Measurements from ENCODE around the gene TMCC3. TPM values are rescaled to one million over a fixed set of nuclear protein-coding genes. Genes with fewer than 3 reads are reported as not detected.

TMCC3 gene
- total RNA-seq, 1 donor, result 0.36 TPM

DNA sequence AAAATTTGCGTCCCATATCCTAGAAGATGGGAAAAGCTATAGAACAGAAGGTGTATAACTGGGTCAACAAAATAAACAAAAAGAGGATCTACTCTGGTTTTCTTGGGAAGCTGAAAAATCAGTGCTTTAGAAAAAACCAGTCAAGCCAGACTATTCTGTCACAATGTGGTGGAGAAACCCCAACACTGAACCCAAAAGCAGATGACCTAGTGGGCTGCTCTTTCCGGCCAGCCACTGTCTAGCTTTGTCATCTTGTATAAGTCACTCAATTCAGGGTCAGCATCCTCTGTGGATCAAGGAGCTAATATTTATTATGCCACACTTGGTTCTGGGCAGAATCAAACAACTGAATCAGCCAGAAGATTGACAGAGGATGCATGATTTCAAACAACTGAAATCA is 26.6 kb upstream of the TMCC3 start:
- TF ChIP-seq, protein P1, sequence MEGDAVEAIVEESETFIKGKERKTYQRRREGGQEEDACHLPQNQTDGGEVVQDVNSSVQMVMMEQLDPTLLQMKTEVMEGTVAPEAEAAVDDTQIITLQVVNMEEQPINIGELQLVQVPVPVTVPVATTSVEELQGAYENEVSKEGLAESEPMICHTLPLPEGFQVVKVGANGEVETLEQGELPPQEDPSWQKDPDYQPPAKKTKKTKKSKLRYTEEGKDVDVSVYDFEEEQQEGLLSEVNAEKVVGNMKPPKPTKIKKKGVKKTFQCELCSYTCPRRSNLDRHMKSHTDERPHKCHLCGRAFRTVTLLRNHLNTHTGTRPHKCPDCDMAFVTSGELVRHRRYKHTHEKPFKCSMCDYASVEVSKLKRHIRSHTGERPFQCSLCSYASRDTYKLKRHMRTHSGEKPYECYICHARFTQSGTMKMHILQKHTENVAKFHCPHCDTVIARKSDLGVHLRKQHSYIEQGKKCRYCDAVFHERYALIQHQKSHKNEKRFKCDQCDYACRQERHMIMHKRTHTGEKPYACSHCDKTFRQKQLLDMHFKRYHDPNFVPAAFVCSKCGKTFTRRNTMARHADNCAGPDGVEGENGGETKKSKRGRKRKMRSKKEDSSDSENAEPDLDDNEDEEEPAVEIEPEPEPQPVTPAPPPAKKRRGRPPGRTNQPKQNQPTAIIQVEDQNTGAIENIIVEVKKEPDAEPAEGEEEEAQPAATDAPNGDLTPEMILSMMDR (IDR thresholded peaks at IDR 0.05; ENCODE audit: extremely low read depth, low read depth, low read length), result no peak
- Histone ChIP-seq H3K27ac (ENCODE audit: low read depth, low read length) (no peak overlapping the region), H3K27me3 (ENCODE audit: insufficient read depth, low read length) (peaks cover 23% of the 10 kb centered on the region), H2AFZ (ENCODE audit: low read length) (no peak overlapping the region), H3K9me3 (ENCODE audit: low read depth, low read length) (no peaks in the 10 kb centered on the region), H3K4me1 (ENCODE audit: insufficient read depth, low read length) (no peaks in the 10 kb centered on the region), H3K79me2 (ENCODE audit: insufficient read depth, low read length) (no peaks in the 10 kb centered on the region), H3K4me2 (ENCODE audit: insufficient read depth, low read length) (no peak overlapping the region), H3K36me3 (ENCODE audit: insufficient read depth, low read length) (no peaks in the 10 kb centered on the region), H4K20me1 (ENCODE audit: insufficient read depth, low read length) (no peaks in the 10 kb centered on the region), H3K4me3 (ENCODE audit: insufficient read depth, low read length) (no peak overlapping the region)
- no peak for DNase-seq (ENCODE audit: insufficient read length, low spot score, missing footprints)

DNA sequence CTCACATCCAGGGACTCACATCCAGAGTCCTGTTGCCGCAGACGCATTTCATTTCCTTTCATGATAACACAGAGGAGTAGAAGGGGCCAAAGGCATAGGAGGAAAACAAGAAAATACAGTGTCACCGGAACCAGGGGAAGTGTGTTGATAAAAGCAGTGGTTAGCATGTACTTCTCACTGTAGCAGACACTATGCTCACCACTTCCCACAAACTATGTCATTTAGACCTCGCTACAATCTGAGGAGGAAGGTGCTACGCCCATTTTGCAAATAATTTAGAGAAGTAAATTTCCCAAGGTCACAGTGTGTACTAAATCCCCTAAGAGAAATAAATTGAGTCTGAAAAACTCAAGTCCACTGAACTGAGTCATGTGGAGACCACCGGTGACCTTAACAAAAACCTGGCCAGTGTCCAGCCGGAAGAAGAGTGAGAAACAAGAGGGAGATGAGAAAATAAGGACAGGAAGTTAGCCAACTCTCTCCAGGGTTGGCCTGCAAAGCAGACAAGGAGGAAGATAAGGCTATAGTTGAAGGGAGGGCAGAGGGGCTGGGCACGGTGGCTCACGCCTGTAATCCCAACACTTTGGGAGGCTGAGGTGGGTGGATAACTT is 25.8 kb upstream of the TMCC3 start:
- Histone ChIP-seq H3K4me2 (ENCODE audit: insufficient read depth, low read length) (no peak overlapping the region), H3K27ac (ENCODE audit: low read depth, low read length) (no peak overlapping the region), H3K4me1 (ENCODE audit: insufficient read depth, low read length) (no peaks in the 10 kb centered on the region), H3K36me3 (ENCODE audit: insufficient read depth, low read length) (no peaks in the 10 kb centered on the region), H3K4me3 (ENCODE audit: insufficient read depth, low read length) (no peak overlapping the region), H3K79me2 (ENCODE audit: insufficient read depth, low read length) (no peaks in the 10 kb centered on the region), H2AFZ (ENCODE audit: low read length) (no peak overlapping the region), H3K9me3 (ENCODE audit: low read depth, low read length) (no peaks in the 10 kb centered on the region), H4K20me1 (ENCODE audit: insufficient read depth, low read length) (no peaks in the 10 kb centered on the region), H3K27me3 (ENCODE audit: insufficient read depth, low read length) (peaks cover 31% of the 10 kb centered on the region)
- TF ChIP-seq, protein P1 (IDR thresholded peaks at IDR 0.05; ENCODE audit: extremely low read depth, low read depth, low read length), result no peak
- no peak for DNase-seq (ENCODE audit: insufficient read length, low spot score, missing footprints)

DNA sequence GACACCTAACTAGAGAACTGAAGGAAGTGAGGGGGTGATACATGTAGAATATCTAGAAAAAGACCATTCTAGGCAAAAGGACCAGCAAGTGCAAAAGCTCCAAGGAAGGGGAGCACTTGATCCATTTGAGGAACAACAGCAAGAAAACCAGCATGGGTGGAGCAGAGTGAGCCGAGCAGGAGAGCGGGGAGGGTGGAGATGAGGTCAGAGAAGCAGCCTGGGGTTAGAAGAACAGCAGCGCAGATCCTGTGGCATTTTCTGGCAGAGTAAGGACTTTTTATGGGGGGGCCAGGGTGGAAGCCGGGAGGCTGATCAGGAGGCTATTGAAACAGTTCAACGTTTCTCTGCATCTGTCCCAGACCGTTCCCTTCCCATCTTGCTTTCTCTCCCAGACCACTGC is 24.5 kb upstream of the TMCC3 start:
- H3K4me3 ChIP-seq (ENCODE audit: insufficient read depth, low read length), result no peak overlapping the region
- no peak for DNase-seq (ENCODE audit: insufficient read length, low spot score, missing footprints)
- TF ChIP-seq, protein P1 (IDR thresholded peaks at IDR 0.05; ENCODE audit: extremely low read depth, low read depth, low read length), result no peak
- H3K27ac ChIP-seq (ENCODE audit: low read depth, low read length), result no peak overlapping the region
- no peaks in the 10 kb centered on the region for H3K79me2 ChIP-seq (ENCODE audit: insufficient read depth, low read length)
- no peak overlapping the region for H3K4me2 ChIP-seq (ENCODE audit: insufficient read depth, low read length)
- no peak overlapping the region for H2AFZ ChIP-seq (ENCODE audit: low read length)
- H3K36me3 ChIP-seq (ENCODE audit: insufficient read depth, low read length), result no peaks in the 10 kb centered on the region
- no peaks in the 10 kb centered on the region for H3K9me3 ChIP-seq (ENCODE audit: low read depth, low read length)
- peaks cover 44% of the 10 kb centered on the region for H3K27me3 ChIP-seq (ENCODE audit: insufficient read depth, low read length)
- no peaks in the 10 kb centered on the region for H4K20me1 ChIP-seq (ENCODE audit: insufficient read depth, low read length)
- H3K4me1 ChIP-seq (ENCODE audit: insufficient read depth, low read length), result no peaks in the 10 kb centered on the region

DNA sequence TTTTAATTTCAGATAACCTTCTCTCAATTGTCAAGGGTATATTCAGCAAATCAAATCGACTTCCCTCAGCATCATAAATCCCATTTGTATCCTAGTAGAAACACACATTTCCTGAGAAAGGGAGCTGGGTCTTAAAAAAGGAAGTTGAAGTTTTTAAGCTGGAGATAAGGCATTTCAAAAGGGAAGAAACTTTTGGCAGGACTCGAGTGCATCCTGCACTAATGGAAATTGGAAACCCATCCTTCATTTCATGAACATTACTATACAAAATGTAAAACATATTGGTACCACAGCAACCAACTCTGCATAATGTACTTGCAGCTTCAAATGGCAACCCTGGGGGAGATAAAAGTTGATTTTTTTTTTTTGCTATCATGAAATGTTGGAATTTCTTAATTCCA is 23.7 kb upstream of the TMCC3 start:
- Histone ChIP-seq H3K4me2 (ENCODE audit: insufficient read depth, low read length) (no peak overlapping the region), H3K4me1 (ENCODE audit: insufficient read depth, low read length) (no peaks in the 10 kb centered on the region), H3K36me3 (ENCODE audit: insufficient read depth, low read length) (no peaks in the 10 kb centered on the region), H3K27ac (ENCODE audit: low read depth, low read length) (no peak overlapping the region), H3K9me3 (ENCODE audit: low read depth, low read length) (no peaks in the 10 kb centered on the region), H3K79me2 (ENCODE audit: insufficient read depth, low read length) (no peaks in the 10 kb centered on the region), H3K4me3 (ENCODE audit: insufficient read depth, low read length) (no peak overlapping the region), H2AFZ (ENCODE audit: low read length) (no peak overlapping the region), H4K20me1 (ENCODE audit: insufficient read depth, low read length) (no peaks in the 10 kb centered on the region), H3K27me3 (ENCODE audit: insufficient read depth, low read length) (peaks cover 47% of the 10 kb centered on the region)
- TF ChIP-seq, protein P1 (IDR thresholded peaks at IDR 0.05; ENCODE audit: extremely low read depth, low read depth, low read length), result no peak
- no peak for DNase-seq (ENCODE audit: insufficient read length, low spot score, missing footprints)

Measured in osteoblast (primary cell).